ENCODE data around the gene LUM.

LUM gene

GRCh38 chr12:91111366-91112325 lies at the start of gene LUM:
TSS of gene LUM (minus strand) at chr12:91111494. CDS start at chr12:91108979, 2,515 bp downstream.
- DNase-seq: no peak

- DNase-seq: no peak
Observed at GRCh38 chr12:91161009-91161408, 49.7 kb upstream of the LUM start.

- DNase-seq: no peak
Observed at GRCh38 chr12:91155990-91156389, 44.7 kb upstream of the LUM start.

GRCh38 chr12:91154131-91154530 lies 42.8 kb upstream of the LUM start:
- DNase-seq: no peak

GRCh38 chr12:91144053-91144452 lies 32.8 kb upstream of the LUM start:
- DNase-seq: no peak

GRCh38 chr12:91143206-91143605 lies 31.9 kb upstream of the LUM start:
- no peak for DNase-seq

- DNase-seq: no peak
Observed at GRCh38 chr12:91142221-91142631, 30.9 kb upstream of the LUM start.

GRCh38 chr12:91140026-91140931 lies 29.0 kb upstream of the LUM start:
- no peak for DNase-seq

- no peak for DNase-seq
Observed at GRCh38 chr12:91139286-91139685, 28.0 kb upstream of the LUM start.

GRCh38 chr12:91138337-91138920 lies 27.1 kb upstream of the LUM start:
- no peak for DNase-seq

GRCh38 chr12:91133871-91134270 lies 22.6 kb upstream of the LUM start:
- no peak for DNase-seq

- DNase-seq: no peak
Observed at GRCh38 chr12:91129662-91130362, 18.5 kb upstream of the LUM start.

GRCh38 chr12:91127751-91128150 lies 16.5 kb upstream of the LUM start:
- DNase-seq: no peak

GRCh38 chr12:91127306-91127705 lies 16.0 kb upstream of the LUM start:
- no peak for DNase-seq

GRCh38 chr12:91126516-91126915 lies 15.2 kb upstream of the LUM start:
- DNase-seq: no peak

GRCh38 chr12:91123236-91123916 lies 12.1 kb upstream of the LUM start:
- no peak for DNase-seq

GRCh38 chr12:91120781-91121180 lies 9.5 kb upstream of the LUM start:
- DNase-seq: no peak

- no peak for DNase-seq
Observed at GRCh38 chr12:91119089-91119488, 7.8 kb upstream of the LUM start.

GRCh38 chr12:91113621-91114020 lies 2.3 kb upstream of the LUM start:
- no peak for DNase-seq

GRCh38 chr12:91110311-91110924 lies 876 bp downstream of the LUM start:
- no peak for DNase-seq

- DNase-seq: no peak
Observed at GRCh38 chr12:91109581-91110310, 1.5 kb downstream of the LUM start.
